ENCODE measurements around the gene HSPE1. TPM values are rescaled to one million over a fixed set of nuclear protein-coding genes. Genes with fewer than 3 reads are reported as not detected.
"Not testable (repeated sequence)": the region's sequence is repeated elsewhere in the genome, so short reads cannot be mapped to it uniquely, and the experiment has no call there.

The HSPE1 gene
- total RNA-seq, 1 donor from 2014 or later = 145 TPM

GRCh38 chr2:197551260-197551659, 51.1 kb downstream of the HSPE1 start:
- intact Hi-C loops (cut with micrococcal nuclease) = not testable (repeated sequence)

Other genes starting within 250 kb of the HSPE1 start
- gene ANKRD44, start 189.6 kb upstream of the HSPE1 start, total RNA-seq = 214 and 234 TPM in 2 replicates
- 298 and 310 TPM in 2 replicates for gene SF3B1, start 65.4 kb upstream of the HSPE1 start, total RNA-seq
- gene COQ10B, start 46.8 kb upstream of the HSPE1 start, total RNA-seq = 22.2 and 24.6 TPM in 2 replicates
- 351 and 353 TPM in 2 replicates for gene HSPD1, start 539 bp upstream of the HSPE1 start, total RNA-seq
- 17.0 and 20.9 TPM in 2 replicates for gene MOB4, start 15.7 kb downstream of the HSPE1 start, total RNA-seq
- not detected in 2 replicates for gene RFTN2, start 175.2 kb downstream of the HSPE1 start, total RNA-seq
- 15.0 and 16.4 TPM in 2 replicates for gene MARS2, start 205.0 kb downstream of the HSPE1 start, total RNA-seq

Data from T-helper 2 cell treated with Interferon-gamma antibody and Interleukin-4, amounts not matched to agents 100 ng/mL and 5 ng/mL, for 36 hours (primary cell).